Activated CD8-positive, alpha-beta T cell treated with anti-CD3 and anti-CD28 coated beads for 36 hours (primary cell): ENCODE measurements around the gene TACC3. TPM values are rescaled to one million over a fixed set of nuclear protein-coding genes. Genes with fewer than 3 reads are reported as not detected.

Source experiments
- ATAC-seq: fragments of 200-7000 bp; cut with Tn5 transposase; one replicate; pipeline ENCODE4 v1.10.0; 2021; ENCODE audit warnings: mild to moderate bottlenecking, moderate library complexity
- CTCF ChIA-PET: fragments of 350-600 bp; sonication (Branson Sonifier 250); formaldehyde crosslinking; loops from one replicate; lab custom pipeline; 2021; ENCODE audit warnings: antibody characterized with exemption; lab: Charles Lee
- POLR2A ChIA-PET: fragments of 350-600 bp; sonication (Branson Sonifier 250); formaldehyde crosslinking; loops from one replicate; lab custom pipeline; 2021; ENCODE audit warnings: antibody characterized with exemption; lab: Charles Lee
- DNase-seq: peaks from one replicate; pipeline ENCODE4 v3.0.0-alpha.2; 2020
- H3K27ac Mint-ChIP-seq: one replicate; pipeline ENCODE4 v1.8.0; 2021; ENCODE audit warnings: mild to moderate bottlenecking, mixed read lengths
- H3K27me3 Mint-ChIP-seq: one replicate; pipeline ENCODE4 v1.8.0; 2021; ENCODE audit warnings: mixed read lengths
- H3K36me3 Mint-ChIP-seq: one replicate; pipeline ENCODE4 v1.8.0; 2021; ENCODE audit warnings: low read depth, mixed read lengths
- H3K4me1 Mint-ChIP-seq: one replicate; pipeline ENCODE4 v1.8.0; 2021; ENCODE audit warnings: low read depth, mixed read lengths
- H3K4me3 Mint-ChIP-seq: one replicate; pipeline ENCODE4 v1.8.0; 2021; ENCODE audit warnings: mild to moderate bottlenecking, moderate library complexity, mixed read lengths
- H3K9me3 Mint-ChIP-seq: one replicate; pipeline ENCODE4 v1.8.0; 2021; ENCODE audit warnings: mixed read lengths
- CTCF ChIP-seq: fragments of 200-600 bp; IDR thresholded peaks from one replicate; pipeline ENCODE4 v1.8.0; 2022; ENCODE audit warnings: antibody characterized with exemption, mild to moderate bottlenecking
- intact Hi-C: fragments of 100-400 bp; cut with micrococcal nuclease; formaldehyde crosslinking; loops from one replicate; pipeline ENCODE4 v1.10.0; 2022
- total RNA-seq, 2 experiments: library from RNA; stranded (reverse); gene quantifications; one replicate each; pipeline ENCODE4 v1.2.3, GENCODE V29; 2021

TACC3 gene
- total RNA-seq, 2 experiments from 2014 or later = 190 to 200 TPM

- H3K4me1 Mint-ChIP-seq = no peaks in the 10 kb centered on the region
- intact Hi-C loops = no loop called here
- CTCF ChIA-PET = interaction anchor here (1.1 to 1.6 kb wide), 3 partner anchors 15 to 50 kb away, joined by 4 to 8 read pairs (median 5); no protein-coding TSS in a partner anchor
- peaks cover 8% of the 10 kb centered on the region for H3K27me3 Mint-ChIP-seq
- no peak overlapping the region for H3K27ac Mint-ChIP-seq
- ATAC-seq (peak; percentile 14), DNase-seq (no peak)
- POLR2A ChIA-PET = no interaction called here
- no peak overlapping the region for H3K4me3 Mint-ChIP-seq
- no peaks in the 10 kb centered on the region for H3K36me3 Mint-ChIP-seq
- no peaks in the 10 kb centered on the region for H3K9me3 Mint-ChIP-seq
- no peak for TF ChIP-seq CTCF
Observed at GRCh38 chr4:1759818-1760223, 38.5 kb downstream of the TACC3 start.

- Mint-ChIP-seq H3K36me3 (no peaks in the 10 kb centered on the region), H3K27ac (no peak overlapping the region), H3K4me3 (no peak overlapping the region), H3K9me3 (no peaks in the 10 kb centered on the region), H3K4me1 (no peaks in the 10 kb centered on the region), H3K27me3 (peaks cover 13% of the 10 kb centered on the region)
- intact Hi-C loops = no loop called here
- no peak for TF ChIP-seq CTCF
- ATAC-seq (no peak), DNase-seq (no peak)
- CTCF ChIA-PET = interaction anchor here (1.6 kb wide), 2 partner anchors 16 to 49 kb away, joined by 4 to 8 read pairs; no protein-coding TSS in a partner anchor
- POLR2A ChIA-PET = no interaction called here
Observed at GRCh38 chr4:1760521-1761071, 39.3 kb downstream of the TACC3 start.

- ChIA-PET CTCF (interaction anchor here (1.6 kb wide), 1 partner anchor 16 kb away, joined by 4 read pairs; no protein-coding TSS in a partner anchor), POLR2A (no interaction called here)
- Mint-ChIP-seq H3K27me3 (peaks cover 13% of the 10 kb centered on the region), H3K4me3 (no peak overlapping the region), H3K9me3 (no peaks in the 10 kb centered on the region), H3K27ac (no peak overlapping the region), H3K36me3 (no peaks in the 10 kb centered on the region), H3K4me1 (no peaks in the 10 kb centered on the region)
- no peak for TF ChIP-seq CTCF
- DNase-seq (no peak), ATAC-seq (no peak)
- intact Hi-C loops = no loop called here
Observed at GRCh38 chr4:1761130-1761689, 39.9 kb downstream of the TACC3 start.

- no peaks in the 10 kb centered on the region for H3K36me3 Mint-ChIP-seq
- ATAC-seq = no peak
- ChIA-PET POLR2A (interaction anchor here (0.6 kb wide), 1 partner anchor 251 kb away, joined by 3 read pairs; no protein-coding TSS in a partner anchor), CTCF (interaction anchor here (2.4 kb wide), 1 partner anchor 14 kb away, joined by 6 read pairs; no protein-coding TSS in a partner anchor)
- TF ChIP-seq CTCF = no peak
- DNase-seq = no peak
- intact Hi-C loops = no loop called here
- H3K9me3 Mint-ChIP-seq = no peaks in the 10 kb centered on the region
- no peak overlapping the region for H3K27ac Mint-ChIP-seq
- no peak overlapping the region for H3K4me3 Mint-ChIP-seq
- H3K4me1 Mint-ChIP-seq = no peaks in the 10 kb centered on the region
- H3K27me3 Mint-ChIP-seq = peaks cover 13% of the 10 kb centered on the region
Observed at GRCh38 chr4:1762264-1763010, 41.1 kb downstream of the TACC3 start.
